ENCODE results near the gene KIRREL3. TPM values are rescaled to one million over a fixed set of nuclear protein-coding genes. Genes with fewer than 3 reads are reported as not detected.

KIRREL3 gene
- total and polyA plus RNA-seq, 2 of the 4 experiments (the other 2 are of a cell fraction): 10.9 to 15.9 TPM

GRCh38 chr11:126546694-126547093, 453.9 kb downstream of the KIRREL3 start:
- H3K27ac ChIP-seq (ENCODE audit: insufficient read depth, low read length): no peak overlapping the region
- 0 out of 4 replicates have a peak, but pooled peaks cover 0 to 2% of the 10 kb centered on the region in 2 experiments for H3K79me1 ChIP-seq (ENCODE audit: low read depth in 1 of 2, low read length in 2 of 2)
- TF ChIP-seq NFE2L2 (IDR thresholded peaks at IDR 0.05; ENCODE audit: low read depth, low read length) (no peak), BHLHE40 (IDR thresholded peaks at IDR 0.05; ENCODE audit: low read depth, low read length) (no peak), CEBPB (IDR thresholded peaks at IDR 0.05; ENCODE audit: low read depth, low read length) (no peak), FOS (IDR thresholded peaks at IDR 0.05; ENCODE audit: low read depth, low read length) (no peak), SMC3 (IDR thresholded peaks at IDR 0.05; ENCODE audit: low read depth, low read length) (no peak), ELK1 (IDR thresholded peaks at IDR 0.05; ENCODE audit: borderline replicate concordance, low read depth, low read length) (no peak), CTCF (conservative IDR thresholded peaks at IDR 0.05; ENCODE audit: low read depth, low read length) (no peak), RFX5 (IDR thresholded peaks at IDR 0.05; ENCODE audit: low read depth, low read length) (no peak), MAZ (IDR thresholded peaks at IDR 0.05; ENCODE audit: borderline replicate concordance, low read depth, low read length) (no peak)
- H3K36me3 ChIP-seq (ENCODE audit: control insufficient read depth, insufficient read depth, low read length): no peaks in the 10 kb centered on the region
- H3K56ac ChIP-seq (ENCODE audit: extremely low read depth, insufficient read depth, low read length): no peak overlapping the region
- H3K18ac ChIP-seq (ENCODE audit: low read depth, low read length): no peak overlapping the region
- dilution Hi-C loops (cut with HindIII; ENCODE audit: low sequenced_read_pairs, unreplicated experiment): no loop called here
- H2BK15ac ChIP-seq (ENCODE audit: low read depth, low read length): no peak overlapping the region
- H3K14ac ChIP-seq (replicated peaks; ENCODE audit: low read depth, low read length): no peak overlapping the region
- no peaks in the 10 kb centered on the region for H3K9me3 ChIP-seq (ENCODE audit: control insufficient read depth, insufficient read depth, low read length)
- H4K8ac ChIP-seq (ENCODE audit: low read depth in 2 of 2, low read length in 2 of 2): no peak overlapping the region
- DNase-seq (no peak), ATAC-seq (ENCODE audit: low read depth) (no peak)
- no peaks in the 10 kb centered on the region for H3K27me3 ChIP-seq (ENCODE audit: control insufficient read depth, insufficient read depth, low read length)
- H3K4ac ChIP-seq (ENCODE audit: low read depth, low read length): no peak overlapping the region
- H2AK5ac ChIP-seq (ENCODE audit: low read depth, low read length): no peak overlapping the region
- no peak overlapping the region for H4K5ac ChIP-seq (ENCODE audit: low read depth, low read length)
- H2AK9ac ChIP-seq (replicated peaks; ENCODE audit: low read depth, low read length, poor library complexity): no peak overlapping the region
- intact Hi-C loops (cut with micrococcal nuclease): no loop called here
- no peak overlapping the region for H2BK5ac ChIP-seq (ENCODE audit: low read depth, low read length, poor library complexity, severe bottlenecking)
- WGBS, 2 experiments (ENCODE audit: extremely low coverage in 2 of 2, insufficient read length in 1 of 2): no CpG with 5 or more reads among the region's 5 CpGs
- no peak overlapping the region for H3K9ac ChIP-seq (ENCODE audit: low read depth, low read length)
- no peak overlapping the region for H3K4me2 ChIP-seq (ENCODE audit: low read depth, low read length)
- in situ Hi-C loops (cut with MboI; ENCODE audit: low sequenced_read_pairs): no loop called here
- ChIA-PET POLR2A (ENCODE audit: unreplicated experiment) (no interaction called here), CTCF (no interaction called here)
- no peak overlapping the region for H2BK120ac ChIP-seq (ENCODE audit: low read depth, low read length)
- peaks cover 27% of the 10 kb centered on the region; the same call in 1 of the 2 replicates for H4K20me1 ChIP-seq (ENCODE audit: insufficient read depth, low read length)
- H2BK20ac ChIP-seq (ENCODE audit: low read depth, low read length): no peak overlapping the region
- H3K23ac ChIP-seq (ENCODE audit: low read depth, low read length): no peak overlapping the region
- peaks cover 3% of the 10 kb centered on the region for H3K4me1 ChIP-seq (ENCODE audit: control insufficient read depth, insufficient read depth, low read length)
- H4K91ac ChIP-seq (ENCODE audit: insufficient read depth, low read depth, low read length): no peak overlapping the region
- BruUV-seq (replicated peaks): no TSS peak
- H2AFZ ChIP-seq (replicated peaks; ENCODE audit: low read length, poor library complexity): no peak overlapping the region
- peaks cover 11% of the 10 kb centered on the region for H3K9me1 ChIP-seq (ENCODE audit: insufficient read depth, low read length)
- H3K4me3 ChIP-seq (ENCODE audit: insufficient read depth, low read depth, low read length): no peak overlapping the region

Measured in IMR-90 (cell line).